Activated T-cell treated with anti-CD3 and anti-CD28 coated beads, Interleukin-2, amount 50 U/mL, for 72 hours (primary cell): ENCODE data around the gene SCG5. TPM values are rescaled to one million over a fixed set of nuclear protein-coding genes. Genes with fewer than 3 reads are reported as not detected.
A peak's percentile ranks its signal among the peaks of the same experiment; 100 is the strongest.

Source experiments
- ATAC-seq, 2 donors: fragments of 150-1000 bp; cut with Tn5 transposase; replicated peaks in 1 of 2; 2 replicates each; pipeline ENCODE4 v1.10.0; 2021; ENCODE audit warnings: moderate library complexity in 2 of 2, mild to moderate bottlenecking in 1 of 2
- DNase-seq, 2 donors: peaks; one replicate each; pipeline ENCODE4 v3.0.0; 2021 to 2022; ENCODE audit warnings: mixed read lengths in 1 of 2
- H3K27ac Mint-ChIP-seq: one replicate; pipeline ENCODE4 v1.8.0; 2022; ENCODE audit warnings: mild to moderate bottlenecking, moderate library complexity, mixed read lengths
- H3K27me3 Mint-ChIP-seq: one replicate; pipeline ENCODE4 v1.8.0; 2022; ENCODE audit warnings: low read depth, mixed read lengths
- H3K36me3 Mint-ChIP-seq, 2 donors: one replicate each; pipeline ENCODE4 v1.8.0; 2022; ENCODE audit warnings: mixed read lengths in 2 of 2, mild to moderate bottlenecking in 1 of 2; ENCODE audit not compliant: insufficient read depth in 2 of 2
- H3K4me1 Mint-ChIP-seq: one replicate; pipeline ENCODE4 v1.8.0; 2022; ENCODE audit warnings: low read depth, mixed read lengths
- H3K4me3 Mint-ChIP-seq, 2 donors: one replicate each; pipeline ENCODE4 v1.8.0; 2022; ENCODE audit warnings: mild to moderate bottlenecking in 2 of 2, mixed read lengths in 2 of 2, moderate library complexity in 2 of 2
- H3K9me3 Mint-ChIP-seq, 2 donors: one replicate each; pipeline ENCODE4 v1.8.0; 2022; ENCODE audit warnings: mixed read lengths in 2 of 2
- total RNA-seq, 2 donors: library from RNA; stranded (reverse); gene quantifications; one replicate each; pipeline ENCODE4 v1.2.3, GENCODE V29; 2022

The SCG5 gene
- total RNA-seq, 2 donors from 2014 or later: 3.5 to 4.7 TPM

DNA sequence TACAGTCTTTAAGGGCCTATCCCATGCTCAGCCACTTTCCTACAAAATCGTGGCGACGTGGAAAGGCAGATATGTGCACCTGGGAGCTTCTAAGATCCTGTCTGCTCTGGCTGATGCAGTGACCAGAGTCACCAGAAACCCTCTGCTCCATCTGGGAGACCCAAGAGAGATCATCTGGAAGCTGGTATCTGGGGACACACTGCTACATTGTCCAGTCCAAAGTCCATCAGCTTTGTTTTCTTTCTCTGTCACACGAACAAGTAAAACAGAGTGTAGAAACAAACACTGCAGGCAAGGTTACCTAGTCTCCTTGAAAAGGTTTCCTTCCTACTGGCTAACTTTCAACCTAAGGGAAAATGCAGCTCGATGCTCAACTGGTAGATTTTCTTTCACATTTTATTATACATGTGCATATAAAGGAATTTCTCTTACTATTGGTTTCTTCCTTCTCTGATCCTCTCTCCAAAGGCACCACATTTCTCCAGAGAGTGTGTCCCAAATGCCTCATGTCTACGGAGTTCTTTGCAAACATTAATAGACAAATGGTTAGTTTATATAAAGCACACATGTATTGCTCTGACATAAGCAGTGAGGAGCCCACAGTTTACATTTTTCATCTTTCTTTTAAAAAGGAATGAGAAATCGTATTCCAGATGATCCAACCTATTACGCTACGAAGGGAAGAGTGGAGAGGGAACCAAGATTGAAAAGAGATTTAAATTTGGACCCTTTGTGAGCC is 68.0 kb downstream of the SCG5 start:
- Mint-ChIP-seq H3K27me3 (peaks cover 64% of the 10 kb centered on the region), H3K27ac (no peak overlapping the region), H3K9me3 (no peaks in the 10 kb centered on the region), H3K4me3 (no peak overlapping the region), H3K36me3 (no peaks in the 10 kb centered on the region), H3K4me1 (no peaks in the 10 kb centered on the region)
- DNase-seq (no peak), ATAC-seq (no peak)

DNA sequence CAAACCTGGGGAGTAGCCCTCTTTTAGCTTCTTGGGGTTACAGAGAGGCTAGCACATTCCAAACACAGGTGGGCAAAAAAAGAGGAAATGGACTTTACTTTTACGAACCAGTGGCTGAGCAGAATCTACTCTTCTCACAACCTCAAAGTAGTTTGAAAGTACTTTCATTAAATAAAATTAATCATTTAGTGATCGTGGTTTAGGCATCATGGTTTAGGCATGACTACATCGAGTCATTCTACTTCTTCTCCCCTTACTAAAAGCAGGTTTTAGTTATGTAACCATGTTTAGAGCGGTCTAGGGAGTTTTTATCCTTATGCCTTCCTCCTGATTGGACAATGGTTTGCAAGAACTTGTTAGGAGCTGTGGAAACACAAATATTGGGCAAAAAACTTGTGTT is 73.8 kb downstream of the SCG5 start:
- no peak overlapping the region for H3K4me3 Mint-ChIP-seq
- H3K27ac Mint-ChIP-seq: no peak overlapping the region
- H3K9me3 Mint-ChIP-seq: no peaks in the 10 kb centered on the region
- no peak for DNase-seq
- H3K36me3 Mint-ChIP-seq: peaks cover 0 to 1% of the 10 kb centered on the region in 2 donors
- peaks cover 77% of the 10 kb centered on the region for H3K27me3 Mint-ChIP-seq
- no peak for ATAC-seq
- peaks cover 24% of the 10 kb centered on the region for H3K4me1 Mint-ChIP-seq

GRCh38 chr15:32716216-32716914 is 74.9 kb downstream of the SCG5 start:
- Mint-ChIP-seq H3K27ac (peak overlapping the region; percentile 6), H3K27me3 (peaks cover 88% of the 10 kb centered on the region), H3K9me3 (no peaks in the 10 kb centered on the region), H3K4me3 (peak overlapping the region; percentile 61), H3K36me3 (peaks cover 0 to 1% of the 10 kb centered on the region in 2 donors), H3K4me1 (peaks cover 24% of the 10 kb centered on the region)
- ATAC-seq (no peak), DNase-seq (no peak)

GRCh38 chr15:32716915-32717425 is 75.5 kb downstream of the SCG5 start:
- H3K4me1 Mint-ChIP-seq: peaks cover 24% of the 10 kb centered on the region
- H3K27me3 Mint-ChIP-seq: peaks cover 89% of the 10 kb centered on the region
- DNase-seq (no peak), ATAC-seq (no peak)
- peaks cover 0 to 1% of the 10 kb centered on the region in 2 donors for H3K36me3 Mint-ChIP-seq
- peak overlapping the region; percentile 61 for H3K4me3 Mint-ChIP-seq
- H3K27ac Mint-ChIP-seq: peak overlapping the region; percentile 6
- H3K9me3 Mint-ChIP-seq: no peaks in the 10 kb centered on the region

DNA sequence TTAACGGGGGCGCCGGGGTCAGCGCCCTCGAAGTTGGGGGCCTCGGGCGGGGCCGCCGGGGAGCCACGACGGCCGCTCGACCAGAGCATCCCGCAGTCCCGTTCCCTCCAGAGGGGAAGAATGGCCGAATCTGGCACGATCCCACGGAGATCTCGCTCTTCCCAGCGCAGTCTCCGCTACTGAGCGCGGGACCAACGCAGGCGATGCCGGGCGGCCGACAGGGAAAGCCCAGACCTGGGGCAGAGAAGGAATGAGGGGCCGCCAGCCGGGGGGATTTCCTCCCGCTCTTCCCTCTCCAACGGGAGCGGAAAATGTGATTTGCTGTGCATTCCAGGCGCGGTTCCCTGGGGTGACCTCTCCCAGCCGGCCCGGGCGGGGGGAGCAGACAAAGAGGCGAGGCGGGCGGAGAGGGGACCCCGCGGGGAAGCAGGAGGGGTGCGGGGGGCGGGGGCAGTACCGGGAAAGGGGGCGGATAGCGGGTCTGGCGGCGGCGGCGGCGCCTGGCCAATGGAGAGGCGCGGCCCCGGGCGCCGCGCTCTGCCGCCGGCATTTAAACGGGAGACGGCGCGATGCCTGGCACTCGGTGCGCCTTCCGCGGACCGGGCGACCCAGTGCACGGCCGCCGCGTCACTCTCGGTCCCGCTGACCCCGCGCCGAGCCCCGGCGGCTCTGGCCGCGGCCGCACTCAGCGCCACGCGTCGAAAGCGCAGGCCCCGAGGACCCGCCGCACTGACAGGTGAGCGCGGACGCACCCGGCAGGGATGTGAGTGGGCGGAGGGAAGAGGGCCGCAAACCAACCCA is 76.1 kb downstream of the SCG5 start, which contains the start of gene GREM1:
GREM1 (plus strand) TSS at position 579 of the 801 bp plus-strand sequence. CDS start 12,687 bp downstream, outside the sequence.
- Mint-ChIP-seq H3K27ac (no peak within 1 kb of the TSS), H3K4me3 (peak within 1 kb of the TSS; percentile 76 to 78), H3K4me1 (peaks cover 25% of the 10 kb centered on the region), H3K27me3 (peaks cover 89% of the 10 kb centered on the region), H3K9me3 (no peaks in the 10 kb centered on the region), H3K36me3 (peaks cover 0 to 1% of the 10 kb centered on the region in 2 donors)
- DNase-seq: no peak
- ATAC-seq: peak in 1 of 2 donors; percentile 9

DNA sequence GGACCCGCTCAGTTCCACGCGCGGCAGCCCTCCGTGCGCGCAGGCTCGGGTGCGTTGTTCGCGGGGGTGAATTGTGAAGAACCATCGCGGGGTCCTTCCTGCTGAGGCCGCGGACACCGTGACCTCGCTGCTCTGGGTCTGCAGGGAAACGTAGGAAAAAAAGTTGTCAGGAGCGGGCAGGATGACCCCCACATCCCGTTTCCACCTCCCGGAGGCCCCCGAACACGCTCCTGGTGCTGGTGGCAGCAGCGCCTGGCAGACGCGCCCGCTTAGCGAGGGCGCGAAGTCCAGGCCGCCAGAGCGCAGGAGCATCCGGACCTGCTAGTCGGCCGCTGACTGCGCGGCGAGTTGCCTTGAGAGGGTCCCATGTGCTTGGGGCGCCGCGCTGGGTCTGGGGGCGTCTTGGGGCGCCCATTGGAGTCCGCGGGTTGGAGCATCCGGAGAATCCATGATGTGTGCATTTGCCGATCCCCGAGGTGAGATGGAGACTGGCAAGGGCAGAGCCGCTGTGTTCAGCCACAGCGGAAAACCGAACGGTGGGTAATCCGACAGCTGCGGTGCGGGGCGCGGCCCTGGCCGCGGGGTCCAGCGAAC is 76.8 kb downstream of the SCG5 start:
- H3K4me3 Mint-ChIP-seq: peak overlapping the region; percentile 76 to 78
- H3K27me3 Mint-ChIP-seq: peaks cover 89% of the 10 kb centered on the region
- ATAC-seq: peak in 1 of 2 donors; percentile 28
- H3K27ac Mint-ChIP-seq: no peak overlapping the region
- peaks cover 32% of the 10 kb centered on the region for H3K4me1 Mint-ChIP-seq
- no peaks in the 10 kb centered on the region for H3K9me3 Mint-ChIP-seq
- DNase-seq: peak; percentile 6 to 15
- H3K36me3 Mint-ChIP-seq: peaks cover 0 to 1% of the 10 kb centered on the region in 2 donors

- DNase-seq (peak in 1 of 2 donors; percentile 20), ATAC-seq (no peak)
- Mint-ChIP-seq H3K27ac (no peak overlapping the region), H3K4me1 (peaks cover 38% of the 10 kb centered on the region), H3K27me3 (peaks cover 86% of the 10 kb centered on the region), H3K9me3 (no peaks in the 10 kb centered on the region), H3K36me3 (peaks cover 0 to 1% of the 10 kb centered on the region in 2 donors), H3K4me3 (peak overlapping the region; percentile 76 to 78)
Measured at GRCh38 chr15:32718821-32719716, 77.6 kb downstream of the SCG5 start.

DNA sequence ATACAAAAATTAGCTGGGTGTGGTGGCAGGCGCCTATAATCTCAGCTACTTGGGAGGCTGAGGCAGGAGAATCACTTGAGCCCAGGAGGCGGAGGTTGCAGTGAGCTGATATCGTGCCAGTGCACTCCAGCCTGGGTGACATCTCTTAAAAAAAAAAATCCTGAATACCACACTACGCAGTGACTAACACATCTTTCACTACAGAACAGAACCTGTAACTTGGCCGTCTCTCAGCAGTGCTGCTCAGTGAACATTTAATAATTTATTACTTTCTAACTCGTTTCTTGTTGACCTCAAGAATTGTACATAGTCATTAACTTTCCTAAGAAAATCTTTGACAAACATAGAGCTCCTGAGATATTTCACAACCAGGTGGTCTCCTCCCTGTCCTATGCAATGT is 80.1 kb downstream of the SCG5 start:
- no peak for ATAC-seq
- no peak overlapping the region for H3K27ac Mint-ChIP-seq
- peaks cover 86% of the 10 kb centered on the region for H3K27me3 Mint-ChIP-seq
- no peak for DNase-seq
- H3K4me3 Mint-ChIP-seq: no peak overlapping the region
- H3K4me1 Mint-ChIP-seq: peaks cover 37% of the 10 kb centered on the region
- H3K36me3 Mint-ChIP-seq: peaks cover 0 to 4% of the 10 kb centered on the region in 2 donors
- peaks cover 2 to 6% of the 10 kb centered on the region in 2 donors for H3K9me3 Mint-ChIP-seq

- Mint-ChIP-seq H3K36me3 (peaks cover 0 to 5% of the 10 kb centered on the region in 2 donors), H3K27me3 (peaks cover 86% of the 10 kb centered on the region), H3K4me1 (peaks cover 32% of the 10 kb centered on the region), H3K4me3 (no peak overlapping the region), H3K27ac (no peak overlapping the region), H3K9me3 (peaks cover 2 to 7% of the 10 kb centered on the region in 2 donors)
- ATAC-seq (no peak), DNase-seq (no peak)
Measured at GRCh38 chr15:32722136-32722535, 80.6 kb downstream of the SCG5 start.

GRCh38 chr15:32723171-32723948 is 81.8 kb downstream of the SCG5 start:
- peak; percentile 37 to 41 for DNase-seq
- H3K27me3 Mint-ChIP-seq: peaks cover 91% of the 10 kb centered on the region
- peaks cover 0 to 5% of the 10 kb centered on the region in 2 donors for H3K36me3 Mint-ChIP-seq
- H3K9me3 Mint-ChIP-seq: peaks cover 4 to 7% of the 10 kb centered on the region in 2 donors
- ATAC-seq: peak; percentile 96 to 97
- H3K4me3 Mint-ChIP-seq: no peak overlapping the region
- peak overlapping the region; percentile 38 for H3K27ac Mint-ChIP-seq
- peaks cover 27% of the 10 kb centered on the region for H3K4me1 Mint-ChIP-seq

GRCh38 chr15:32729700-32730395 is 88.3 kb downstream of the SCG5 start:
- Mint-ChIP-seq H3K27ac (no peak overlapping the region), H3K36me3 (peaks cover 2 to 7% of the 10 kb centered on the region in 2 donors), H3K9me3 (peaks cover 4 to 7% of the 10 kb centered on the region in 2 donors), H3K4me3 (no peak overlapping the region), H3K4me1 (peaks cover 16% of the 10 kb centered on the region), H3K27me3 (peaks cover 93% of the 10 kb centered on the region)
- DNase-seq (peak in 1 of 2 donors; percentile 2), ATAC-seq (peak; percentile 70 to 80)
